Stomach (tissue), 9 donors: ENCODE measurements around the gene MACO1. TPM values are rescaled to one million over a fixed set of nuclear protein-coding genes. Genes with fewer than 3 reads are reported as not detected.

Experiments
- DNase-seq, 2 donors: peaks; one replicate each; pipeline versions ENCODE4 v3.0.0 to v3.0.0-alpha.2; 2013 to 2019
- H3K27ac ChIP-seq, 5 donors: fragments of 200-600 bp in 4 of 5; sonication (generic) in 4 of 5; one replicate each; pipeline ENCODE4 v1.5.1; 2013 to 2019; ENCODE audit warnings: mild to moderate bottlenecking in 1 of 5, moderate library complexity in 1 of 5
- H3K27me3 ChIP-seq, 3 donors: fragments of 200-600 bp; sonication (generic); one replicate each; pipeline ENCODE4 v1.5.1; 2017 to 2019; ENCODE audit warnings: mixed run types in 1 of 3
- H3K36me3 ChIP-seq, 4 donors: fragments of 200-600 bp; sonication (generic); 1 replicate in 3 of 4; 2 replicates in 1 of 4; pipeline ENCODE4 v1.5.1; 2016 to 2019
- H3K4me1 ChIP-seq, 4 donors: fragments of 200-600 bp; sonication (generic); one replicate each; pipeline ENCODE4 v1.5.1; 2016 to 2019
- H3K4me3 ChIP-seq, 4 donors: fragments of 200-600 bp; sonication (generic) in 3 of 4; one replicate each; pipeline ENCODE4 v1.5.1; 2016 to 2019; ENCODE audit warnings: mild to moderate bottlenecking in 1 of 4
- H3K9me3 ChIP-seq, 4 donors: fragments of 200-600 bp; sonication (generic); one replicate each; pipeline ENCODE4 v1.5.1; 2016 to 2019
- CTCF ChIP-seq, 7 experiments: fragments of 450-650 bp in 4 of 7; fragments of 200-600 bp in 3 of 7; sonication (generic) in 3 of 7; IDR thresholded peaks; one replicate each; pipeline ENCODE4 v1.5.1; 2016 to 2019; ENCODE audit warnings: antibody characterized with exemption in 7 of 7, control low read depth in 2 of 7, mild to moderate bottlenecking in 1 of 7
- EP300 ChIP-seq: sonication (generic); formaldehyde crosslinking; IDR thresholded peaks from one replicate; pipeline ENCODE4 v1.6.1; 2017; ENCODE audit warnings: antibody characterized with exemption
- POLR2A ChIP-seq, 4 donors: fragments of 450-650 bp; IDR thresholded peaks; one replicate each; pipeline ENCODE4 v1.6.1; 2016; ENCODE audit warnings: antibody characterized with exemption in 4 of 4, control low read depth in 2 of 4, mild to moderate bottlenecking in 1 of 4, moderate library complexity in 1 of 4
- POLR2AphosphoS5 ChIP-seq, 3 donors: sonication (generic); formaldehyde crosslinking; IDR thresholded peaks; one replicate each; pipeline ENCODE4 v1.6.1; 2016; ENCODE audit warnings: antibody characterized with exemption in 3 of 3
- WGBS, 5 donors: extraction: QIAGEN DNeasy Blood & Tissue Kit in 3 of 5; methylation state at CpG; one replicate each; pipeline versions ENCODE4 v1.1.5 to v1.1.7; 2013 to 2018; 5-methylcytosine and 5-hydroxymethylcytosine counted together
- intact Hi-C: fragments of 100-400 bp; cut with DNase I; formaldehyde crosslinking; loops from one replicate; pipeline ENCODE4 v1.15.1; 2023; ENCODE audit warnings: low total_unique reads
- polyA plus RNA-seq, 3 donors: library from polyadenylated mRNA; stranded (reverse); fragments of 200-250 nt; gene quantifications; one replicate each; pipeline ENCODE4 v1.2.3, GENCODE V29; 2013
- total RNA-seq, 5 donors: library from RNA; depleted of rRNA; stranded (reverse); fragments of >200 nt; gene quantifications; one replicate each; pipeline versions ENCODE4 v1.1.0 to v1.2.3, GENCODE V29; 2014 to 2016
- donor health status: healthy with polysubstance abuse.
- donor health status: Bipolar disorder and iron deficiency.
- donor health status: healthy.

MACO1 gene
- total and polyA plus RNA-seq, 8 donors, result 4.9 to 19.8 (median 11.3) TPM

GRCh38 chr1:25447547-25447946, 16.9 kb downstream of the MACO1 start:
- peaks cover 7 to 41% (median 31%) of the 10 kb centered on the region in 4 donors for H3K36me3 ChIP-seq
- no peak overlapping the region for H3K4me3 ChIP-seq
- intact Hi-C loops, result no loop called here
- no peaks in the 10 kb centered on the region for H3K27me3 ChIP-seq
- no peak for DNase-seq
- H3K4me1 ChIP-seq, result peaks cover 0 to 22% (median 3%) of the 10 kb centered on the region in 4 donors
- TF ChIP-seq POLR2AphosphoS5 (IDR thresholded peaks at IDR 0.05), result no peak
- no peak for TF ChIP-seq EP300
- no peaks in the 10 kb centered on the region for H3K9me3 ChIP-seq
- H3K27ac ChIP-seq, result no peak overlapping the region

- Histone ChIP-seq H3K4me1 (peaks cover 0 to 6% (median 3%) of the 10 kb centered on the region in 4 donors), H3K4me3 (no peak overlapping the region), H3K27ac (no peak overlapping the region), H3K9me3 (no peaks in the 10 kb centered on the region), H3K36me3 (peaks cover 8 to 54% (median 44%) of the 10 kb centered on the region in 4 donors), H3K27me3 (no peaks in the 10 kb centered on the region)
- DNase-seq, result no peak
- intact Hi-C loops, result no loop called here
- TF ChIP-seq POLR2A (IDR thresholded peaks at IDR 0.05) (no peak), EP300 (no peak), CTCF (IDR thresholded peaks at IDR 0.05) (no peak), POLR2AphosphoS5 (IDR thresholded peaks at IDR 0.05) (no peak)
- WGBS, 5 donors, result 93 to 98% (median 96%) methylated on average over 2 of the region's 2 CpGs
These were observed 20.2 kb downstream of the MACO1 start for GRCh38 chr1:25450891-25451290.

- Histone ChIP-seq H3K4me3 (no peak overlapping the region), H3K27me3 (no peaks in the 10 kb centered on the region), H3K36me3 (peaks cover 8 to 65% (median 51%) of the 10 kb centered on the region in 4 donors), H3K27ac (no peak overlapping the region), H3K9me3 (no peaks in the 10 kb centered on the region), H3K4me1 (no peaks in the 10 kb centered on the region)
- intact Hi-C loops, result no loop called here
- no peak for TF ChIP-seq EP300
- no peak for TF ChIP-seq POLR2A (IDR thresholded peaks at IDR 0.05)
- no peak for TF ChIP-seq POLR2AphosphoS5 (IDR thresholded peaks at IDR 0.05)
- no peak for DNase-seq
- 91 to 97% (median 96%) methylated on average over 3 of the region's 3 CpGs for WGBS, 5 donors
These were observed 21.2 kb downstream of the MACO1 start for GRCh38 chr1:25451908-25452307.

- Histone ChIP-seq H3K27me3 (no peaks in the 10 kb centered on the region), H3K27ac (no peak overlapping the region), H3K4me1 (peaks cover 0 to 17% (median 3%) of the 10 kb centered on the region in 4 donors), H3K9me3 (no peaks in the 10 kb centered on the region), H3K36me3 (peaks cover 13 to 62% (median 56%) of the 10 kb centered on the region in 4 donors), H3K4me3 (no peak overlapping the region)
- 85 to 94% (median 88%) methylated on average over 4 of the region's 4 CpGs for WGBS, 5 donors
- DNase-seq, result no peak
- TF ChIP-seq CTCF (IDR thresholded peaks at IDR 0.05) (no peak), POLR2A (IDR thresholded peaks at IDR 0.05) (no peak), POLR2AphosphoS5 (IDR thresholded peaks at IDR 0.05) (no peak), EP300 (no peak)
- intact Hi-C loops, result no loop called here
These were observed 25.8 kb downstream of the MACO1 start for GRCh38 chr1:25456502-25456901.

GRCh38 chr1:25458541-25459298, 28.0 kb downstream of the MACO1 start:
- Histone ChIP-seq H3K4me3 (no peak overlapping the region), H3K27me3 (no peaks in the 10 kb centered on the region), H3K9me3 (no peaks in the 10 kb centered on the region), H3K27ac (no peak overlapping the region), H3K4me1 (peaks cover 0 to 39% (median 16%) of the 10 kb centered on the region in 4 donors), H3K36me3 (peaks cover 13 to 62% (median 54%) of the 10 kb centered on the region in 4 donors)
- TF ChIP-seq POLR2A (IDR thresholded peaks at IDR 0.05), result no peak
- no peak for TF ChIP-seq EP300
- no peak for TF ChIP-seq POLR2AphosphoS5 (IDR thresholded peaks at IDR 0.05)
- TF ChIP-seq CTCF (IDR thresholded peaks at IDR 0.05), result no peak
- intact Hi-C loops, result no loop called here
- no peak for DNase-seq
- 72 to 82% (median 78%) methylated on average over 7 of the region's 7 CpGs for WGBS, 5 donors
